Measurements from ENCODE around the gene COG3. TPM values are rescaled to one million over a fixed set of nuclear protein-coding genes. Genes with fewer than 3 reads are reported as not detected.

COG3 gene
- total and polyA plus RNA-seq, 2 donors (not counting 3 experiments of a cell fraction or from before 2014, with no cell fraction given) = 18.9 to 27.0 TPM

GRCh38 chr13:45582408-45583076 lies 117.8 kb downstream of the COG3 start:
- DNase-seq (ENCODE audit: low read depth, low spot score) = no peak
- no peaks in the 10 kb centered on the region for H3K79me2 ChIP-seq (ENCODE audit: control insufficient read depth, insufficient read depth, low read length)
- CTCF ChIA-PET = no interaction called here

More at GRCh38 chr13:45582408-45583076, 117.8 kb downstream of the COG3 start:
- intact Hi-C loops (cut with micrococcal nuclease) = no loop called here
- TF ChIP-seq MAX (IDR thresholded peaks at IDR 0.05; ENCODE audit: insufficient read depth, insufficient read length) = no peak
- no peak for TF ChIP-seq JUN (IDR thresholded peaks at IDR 0.05; ENCODE audit: borderline replicate concordance, insufficient read depth, insufficient read length, low read depth)
- no peak for TF ChIP-seq GATA2 (IDR thresholded peaks at IDR 0.05; ENCODE audit: insufficient read depth, insufficient read length, low read depth, low read length)
- no peak for TF ChIP-seq POLR2A (IDR thresholded peaks at IDR 0.05; ENCODE audit: low read depth, low read length)
- no peak for TF ChIP-seq MYC (IDR thresholded peaks at IDR 0.05; ENCODE audit: low read depth, low read length)
- TF ChIP-seq EZH2 (IDR thresholded peaks at IDR 0.05; ENCODE audit: borderline replicate concordance, low read depth, low read length, severe bottlenecking) = no peak
- no peak for TF ChIP-seq CTCF (IDR thresholded peaks at IDR 0.05; ENCODE audit: extremely low read depth in 1 of 2, insufficient read depth in 1 of 2, low read depth in 1 of 2, low read length in 2 of 2)
- TF ChIP-seq POLR2AphosphoS5 (IDR thresholded peaks at IDR 0.05; ENCODE audit: insufficient read depth, low read depth, low read length) = no peak
- no peak for TF ChIP-seq FOS (IDR thresholded peaks at IDR 0.05; ENCODE audit: borderline replicate concordance, insufficient read depth, low read length)
- H3K4me1 ChIP-seq (ENCODE audit: control insufficient read depth, extremely low read depth, insufficient read depth, low read length) = no peaks in the 10 kb centered on the region
- no peaks in the 10 kb centered on the region for H3K27me3 ChIP-seq (ENCODE audit: control insufficient read depth in 2 of 2, insufficient read depth in 2 of 2, low read length in 2 of 2)
- H3K9ac ChIP-seq (replicated peaks; ENCODE audit: extremely low read depth, insufficient read depth, low read length) = no peak overlapping the region
- H3K36me3 ChIP-seq (ENCODE audit: control insufficient read depth in 2 of 2, extremely low read depth in 1 of 2, insufficient read depth in 2 of 2, low read length in 2 of 2) = no peaks in the 10 kb centered on the region
- no peaks in the 10 kb centered on the region for H3K9me3 ChIP-seq (replicated peaks; ENCODE audit: control insufficient read depth, insufficient read depth, low read length)
- no peak for FAIRE-seq
- dilution Hi-C loops (cut with MboI; ENCODE audit: extremely low pct_ligation_motif_present, low sequenced_read_pairs) = no loop called here
- no peak overlapping the region for H2AFZ ChIP-seq (ENCODE audit: low read depth, low read length)
- no peak overlapping the region for H3K4me3 ChIP-seq (replicated peaks in 1 of 3; ENCODE audit: insufficient read depth in 1 of 3, low read depth in 1 of 3, low read length in 3 of 3)
- POLR2A ChIA-PET = no interaction called here
- no peak overlapping the region for H3K4me2 ChIP-seq (ENCODE audit: insufficient read depth, low read length)
- no peaks in the 10 kb centered on the region for H4K20me1 ChIP-seq (replicated peaks; ENCODE audit: control insufficient read depth, extremely low read depth, insufficient read depth, low read length)
- no peak overlapping the region for H3K27ac ChIP-seq (ENCODE audit: insufficient read depth, low read depth, low read length)
- BruUV-seq (replicated peaks) = no TSS peak
- H3K9me1 ChIP-seq (replicated peaks; ENCODE audit: control insufficient read depth, extremely low read depth, insufficient read depth, low read length) = no peaks in the 10 kb centered on the region
